T47D (cell line): ENCODE results near the gene KEAP1.
A peak's percentile ranks its signal among the peaks of the same experiment; 100 is the strongest.
"Not testable (repeated sequence)": the region's sequence is repeated elsewhere in the genome, so short reads cannot be mapped to it uniquely, and the experiment has no call there.

Source experiments
- DNase-seq, 2 experiments: peaks; one replicate each; pipeline versions ENCODE4 v3.0.0 to v3.0.0-alpha.2; 2011 to 2012; ENCODE audit warnings: low read depth in 1 of 2, low spot score in 1 of 2
- JUND ChIP-seq: IDR thresholded peaks from 2 replicates; pipeline ENCODE4 v1.6.1; 2012; ENCODE audit warnings: low read depth
- in situ Hi-C: cut with HindIII; loops from 2 replicates; pipeline ENCODE4 v1.10.0; 2016; ENCODE audit warnings: low sequenced_read_pairs, low pct_unique_long_range_greater_than_20kb

Gene KEAP1

GRCh38 chr19:10538204-10538983, 35.2 kb upstream of the KEAP1 start:
- no peak for DNase-seq
- in situ Hi-C loops = no loop called here
- TF ChIP-seq JUND = no peak

- DNase-seq = no peak
- in situ Hi-C loops = no loop called here
- TF ChIP-seq JUND = no peak
Observed at GRCh38 chr19:10537668-10538067, 34.5 kb upstream of the KEAP1 start.

- in situ Hi-C loops = no loop called here
- no peak for DNase-seq
- no peak for TF ChIP-seq JUND
Observed at GRCh38 chr19:10535613-10536012, 32.5 kb upstream of the KEAP1 start.

- TF ChIP-seq JUND = no peak
- in situ Hi-C loops = no loop called here
- no peak for DNase-seq
Observed at GRCh38 chr19:10533646-10534386, 30.7 kb upstream of the KEAP1 start.

- in situ Hi-C loops = no loop called here
- no peak for TF ChIP-seq JUND
- no peak for DNase-seq
Observed at GRCh38 chr19:10532457-10532856, 29.3 kb upstream of the KEAP1 start.

GRCh38 chr19:10526887-10527286, 23.7 kb upstream of the KEAP1 start:
- DNase-seq, in situ Hi-C loops: not testable (repeated sequence)

- in situ Hi-C loops = no loop called here
- TF ChIP-seq JUND = no peak
- DNase-seq = no peak
Observed at GRCh38 chr19:10525636-10526035, 22.5 kb upstream of the KEAP1 start.

GRCh38 chr19:10523135-10523636, 20.0 kb upstream of the KEAP1 start:
- in situ Hi-C loops = no loop called here
- DNase-seq = no peak
- no peak for TF ChIP-seq JUND

- in situ Hi-C loops = no loop called here
- TF ChIP-seq JUND = no peak
- DNase-seq = no peak
Observed at GRCh38 chr19:10521461-10522171, 18.5 kb upstream of the KEAP1 start.

GRCh38 chr19:10520652-10521318, 17.6 kb upstream of the KEAP1 start:
- peak; percentile 65 to 73 for DNase-seq
- in situ Hi-C loops = no loop called here
- no peak for TF ChIP-seq JUND

GRCh38 chr19:10519421-10519820, 16.3 kb upstream of the KEAP1 start:
- no peak for TF ChIP-seq JUND
- no peak for DNase-seq
- in situ Hi-C loops = no loop called here
